ENCODE measurements around the gene STXBP6. TPM values are rescaled to one million over a fixed set of nuclear protein-coding genes. Genes with fewer than 3 reads are reported as not detected.
"Not testable (repeated sequence)": the region's sequence is repeated elsewhere in the genome, so short reads cannot be mapped to it uniquely, and the experiment has no call there.

The STXBP6 gene
- total RNA-seq, 1 donor from 2014 or later, result not detected

DNA sequence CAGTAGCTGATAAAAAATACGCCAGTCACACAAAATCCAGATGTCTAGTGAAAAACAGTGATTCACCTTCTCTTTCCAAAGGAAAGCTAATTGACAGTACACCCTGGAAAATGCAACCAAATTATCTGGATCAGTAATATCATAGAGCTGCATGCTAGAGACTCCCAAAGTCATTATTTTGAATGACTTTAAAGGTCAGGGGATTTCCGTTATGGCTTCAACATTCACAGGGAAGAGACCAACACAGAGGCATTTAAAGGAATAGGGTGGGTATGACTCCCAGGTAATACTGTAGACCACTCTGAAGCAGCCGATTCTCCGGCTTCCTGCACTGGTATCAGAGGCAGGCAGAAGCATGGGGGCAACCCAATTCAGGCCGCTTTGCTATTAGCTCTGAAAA lies 190.4 kb downstream of the STXBP6 start:
- intact Hi-C loops (cut with micrococcal nuclease), result no loop called here

DNA sequence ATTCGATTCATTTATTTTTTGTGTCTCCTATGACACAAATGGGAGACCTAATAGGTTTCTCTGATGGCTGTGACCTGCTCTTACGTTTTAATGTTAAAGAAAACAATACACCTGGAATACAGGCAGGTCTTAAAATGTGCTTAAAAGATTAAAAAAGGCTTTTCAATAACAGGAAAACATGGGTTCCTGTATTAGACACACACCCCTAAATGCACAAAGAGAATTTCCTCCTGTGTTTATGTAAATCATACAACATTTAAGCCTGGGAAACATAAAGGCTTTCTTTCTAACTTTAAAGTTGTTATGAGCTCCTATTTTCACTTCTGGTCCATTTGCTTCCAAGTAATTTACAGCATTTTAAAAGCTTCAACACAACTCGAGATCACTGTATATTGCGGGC lies 191.3 kb downstream of the STXBP6 start:
- intact Hi-C loops (cut with micrococcal nuclease), result no loop called here

DNA sequence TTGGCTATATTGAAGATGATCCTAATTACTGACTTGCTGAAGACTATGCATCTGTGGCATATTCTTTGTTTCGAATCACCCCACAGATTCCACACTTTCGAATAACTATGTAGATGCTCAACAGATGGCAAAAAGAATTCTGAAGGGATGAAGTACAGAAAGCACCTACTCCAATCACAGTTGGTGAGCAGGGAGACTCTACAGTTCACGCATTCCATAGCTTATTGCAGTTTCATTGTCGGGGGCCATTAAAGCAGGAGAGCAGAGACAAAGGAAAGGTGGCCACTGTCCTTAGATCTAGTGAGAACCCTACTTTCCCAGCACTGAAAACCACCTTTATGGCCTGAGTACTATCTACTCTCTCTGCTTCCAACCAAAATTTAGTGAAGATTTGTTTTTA lies 191.9 kb downstream of the STXBP6 start:
- intact Hi-C loops (cut with micrococcal nuclease), result no loop called here

DNA sequence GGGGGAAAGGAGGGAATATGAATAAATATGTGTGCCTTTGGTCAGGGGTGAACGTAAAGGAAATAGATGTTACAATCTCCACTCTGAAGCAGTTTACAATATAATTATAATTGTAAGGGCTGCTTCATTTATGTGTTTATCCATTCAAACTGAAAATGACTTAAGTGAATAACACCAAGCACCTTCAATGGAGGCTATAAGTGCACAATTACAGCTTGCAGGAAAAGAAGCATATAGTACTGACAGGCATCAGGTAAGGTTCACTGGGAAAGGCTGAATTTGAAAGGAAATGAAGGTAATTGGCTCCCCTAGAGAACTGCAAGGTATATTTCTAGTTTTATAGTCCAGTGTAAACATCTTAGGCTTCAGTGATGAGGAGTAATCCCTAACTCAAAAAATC lies 192.7 kb downstream of the STXBP6 start:
- intact Hi-C loops (cut with micrococcal nuclease), result no loop called here

DNA sequence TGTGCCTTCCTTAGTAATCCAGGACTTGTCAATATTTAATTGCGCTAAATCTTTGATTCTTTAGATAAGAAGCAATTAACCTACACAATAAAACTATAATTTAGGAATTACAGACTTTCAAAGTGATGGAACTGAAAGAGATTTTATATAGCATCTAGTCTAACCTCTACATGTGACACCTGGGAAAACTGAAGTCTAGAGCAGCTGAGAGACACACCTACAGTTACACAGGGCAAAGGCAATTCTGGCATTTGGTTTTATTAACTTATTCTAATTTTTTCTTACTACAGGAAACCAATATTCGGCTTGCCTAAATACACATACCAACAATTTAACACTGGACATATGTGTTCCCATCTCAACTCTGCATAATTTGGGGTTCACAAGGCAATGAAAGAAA lies 196.5 kb downstream of the STXBP6 start:
- intact Hi-C loops (cut with micrococcal nuclease), result no loop called here

DNA sequence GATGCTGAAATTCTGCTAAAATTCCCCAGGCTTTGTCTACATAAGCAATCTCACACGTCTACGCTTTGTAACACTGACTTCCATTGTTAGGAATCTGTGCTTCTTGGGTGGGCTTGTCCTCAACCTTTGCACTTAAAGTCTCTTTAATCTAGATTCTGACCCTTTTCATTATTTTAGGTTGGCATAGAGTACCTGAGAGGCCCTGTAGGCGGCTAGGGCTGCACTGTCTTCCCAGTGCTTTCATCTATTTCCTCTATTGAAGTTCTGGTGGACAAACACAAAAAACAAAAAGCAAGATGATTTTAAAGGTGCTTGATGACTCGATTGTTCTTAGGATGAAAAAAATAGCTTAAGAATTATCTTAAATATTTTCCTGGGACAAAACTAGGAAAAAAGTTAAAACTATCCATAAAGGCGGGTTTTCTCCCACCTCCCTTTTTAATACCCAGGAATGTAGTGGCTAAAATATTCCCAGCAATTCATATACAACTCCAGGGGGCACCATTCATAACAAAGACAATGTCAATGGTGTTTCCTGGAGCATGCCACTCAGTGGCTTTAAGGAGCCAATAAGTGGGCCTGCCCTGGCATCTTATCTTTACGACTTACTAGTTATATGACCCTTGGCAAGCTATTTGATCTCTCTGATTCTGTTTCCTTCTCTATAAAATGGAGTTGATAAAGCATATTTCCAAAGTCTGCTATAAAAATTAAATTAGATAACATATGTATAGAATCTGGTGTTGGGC lies 197.5 kb downstream of the STXBP6 start:
- intact Hi-C loops (cut with micrococcal nuclease), result no loop called here

DNA sequence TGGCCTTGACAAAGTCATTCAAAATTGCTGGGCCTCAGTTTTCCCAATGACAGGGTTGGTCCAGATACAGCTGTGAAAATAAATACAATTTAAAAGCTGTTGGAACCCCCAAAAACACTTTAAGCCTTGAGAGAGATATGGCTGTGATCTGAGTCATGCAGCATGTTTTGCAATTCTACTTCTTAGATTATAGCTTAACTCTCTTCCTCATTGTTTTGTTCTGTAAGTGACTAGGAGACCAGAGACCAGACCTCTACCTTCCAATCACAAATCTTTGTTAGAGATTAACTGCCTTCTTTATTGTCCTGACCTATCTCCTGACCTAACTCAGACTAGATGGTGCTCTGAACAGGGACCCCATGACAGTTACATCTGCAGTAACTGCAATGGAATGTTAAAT lies 198.1 kb downstream of the STXBP6 start:
- intact Hi-C loops (cut with micrococcal nuclease), result no loop called here

DNA sequence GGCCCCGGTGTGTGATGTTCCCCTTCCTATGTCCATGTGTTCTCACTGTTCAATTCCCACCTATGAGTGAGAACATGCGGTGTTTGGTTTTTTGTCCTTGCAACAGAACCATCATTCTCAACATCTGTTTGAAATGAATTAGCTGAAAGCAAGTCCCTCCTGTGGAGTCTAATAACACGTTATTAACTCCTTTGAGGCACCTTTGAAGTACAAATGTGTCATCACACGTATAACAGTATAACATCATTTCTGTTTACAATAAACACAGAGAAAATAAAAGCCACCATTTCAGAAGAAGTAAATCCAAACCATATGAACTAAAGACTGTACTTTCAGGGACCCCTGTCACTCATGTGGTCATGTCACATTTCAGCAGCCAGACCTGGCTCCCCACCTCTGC lies 198.5 kb downstream of the STXBP6 start:
- intact Hi-C loops (cut with micrococcal nuclease), result no loop called here

DNA sequence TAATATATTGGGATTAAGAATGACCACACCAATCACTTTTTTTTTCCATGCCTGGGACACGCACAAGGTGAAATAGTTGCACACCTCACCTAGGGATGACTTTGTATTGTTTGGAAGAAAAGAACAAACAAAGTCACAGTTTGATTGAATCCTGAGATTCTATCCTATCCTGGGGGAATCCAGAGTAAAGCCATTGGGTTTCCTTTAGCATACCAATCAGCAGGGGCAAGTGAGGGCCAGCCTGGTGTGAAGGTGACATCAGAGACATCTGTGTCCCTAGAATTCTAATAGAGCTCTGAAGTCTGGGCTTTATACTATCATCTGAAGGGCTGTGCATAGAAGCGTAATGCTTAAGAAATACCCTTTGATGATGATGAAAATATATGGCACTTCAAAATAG lies 199.9 kb downstream of the STXBP6 start:
- intact Hi-C loops (cut with micrococcal nuclease), result no loop called here

DNA sequence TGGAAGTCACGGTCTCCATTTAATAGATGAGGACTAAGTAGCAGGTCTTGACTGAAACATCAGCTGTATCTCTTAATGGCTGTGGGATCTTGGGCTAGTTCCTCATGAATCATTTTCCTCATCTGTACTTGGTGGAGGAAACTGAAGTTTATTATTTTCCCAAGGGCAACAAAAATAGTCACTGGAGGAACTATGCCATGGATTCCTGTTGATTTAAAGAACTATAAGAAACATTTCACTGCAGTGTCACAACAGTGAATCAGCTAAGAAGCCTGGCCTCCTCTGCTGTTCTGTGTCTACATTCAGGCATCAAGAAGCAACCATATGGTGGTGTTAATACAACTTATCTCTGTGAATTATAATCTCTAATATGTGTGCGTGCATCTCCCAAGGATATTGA lies 200.5 kb downstream of the STXBP6 start:
- intact Hi-C loops (cut with micrococcal nuclease), result no loop called here

DNA sequence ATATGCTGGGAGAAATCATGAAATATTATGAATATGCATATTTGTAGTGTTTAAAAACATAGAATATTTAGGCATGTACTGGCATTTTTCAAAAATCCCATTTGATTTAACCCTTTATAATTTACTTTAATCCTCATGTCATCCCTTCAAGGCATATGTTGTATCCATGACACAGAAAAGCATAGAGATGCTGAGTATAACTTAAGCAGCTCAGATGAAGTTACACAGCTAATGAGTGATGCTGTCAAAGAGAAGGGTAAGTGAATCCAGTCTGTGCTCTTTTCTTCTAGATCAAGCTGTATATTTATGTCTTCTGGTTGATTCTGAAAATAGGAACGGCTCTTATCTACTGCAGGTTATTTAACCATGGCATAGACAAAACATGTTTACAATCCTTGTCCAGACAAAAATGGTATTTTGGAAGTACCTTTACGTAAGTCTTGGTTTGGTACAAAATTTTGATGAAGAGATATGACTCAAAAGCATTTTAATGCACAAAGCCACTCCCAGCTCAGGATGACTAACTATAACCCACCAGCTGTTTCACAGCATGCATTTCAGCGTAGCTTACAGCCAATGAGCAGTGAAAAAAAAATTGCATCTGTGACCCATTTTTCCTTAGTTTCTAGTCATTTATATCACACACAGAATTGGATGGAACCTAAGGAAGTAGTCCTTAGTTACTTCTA lies 201.7 kb downstream of the STXBP6 start:
- intact Hi-C loops (cut with micrococcal nuclease), result no loop called here

DNA sequence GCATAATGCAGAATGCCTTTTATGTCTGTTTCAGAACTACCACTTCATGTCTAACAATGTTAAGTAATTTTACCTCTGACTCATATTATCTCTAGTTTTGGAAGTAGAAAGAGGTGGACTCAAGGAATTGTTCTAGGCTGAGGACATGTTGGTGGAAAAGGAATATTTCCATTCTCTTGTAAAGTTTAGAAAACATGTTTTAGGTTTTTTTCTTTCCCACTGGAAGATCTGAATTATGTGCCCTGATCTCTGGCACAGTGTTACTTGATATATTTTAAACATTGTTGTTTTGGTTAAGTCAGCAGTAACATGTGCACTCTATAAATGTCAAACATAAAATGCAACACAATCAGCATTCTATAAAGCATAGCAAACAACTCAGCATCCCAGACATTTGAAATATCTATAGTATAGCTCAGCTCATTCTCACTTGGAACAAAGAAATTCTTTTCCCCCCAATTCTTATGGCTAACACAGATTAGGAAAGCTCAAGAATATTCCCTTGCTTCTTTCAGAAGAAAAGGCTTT lies 202.3 kb downstream of the STXBP6 start:
- intact Hi-C loops (cut with micrococcal nuclease), result no loop called here

DNA sequence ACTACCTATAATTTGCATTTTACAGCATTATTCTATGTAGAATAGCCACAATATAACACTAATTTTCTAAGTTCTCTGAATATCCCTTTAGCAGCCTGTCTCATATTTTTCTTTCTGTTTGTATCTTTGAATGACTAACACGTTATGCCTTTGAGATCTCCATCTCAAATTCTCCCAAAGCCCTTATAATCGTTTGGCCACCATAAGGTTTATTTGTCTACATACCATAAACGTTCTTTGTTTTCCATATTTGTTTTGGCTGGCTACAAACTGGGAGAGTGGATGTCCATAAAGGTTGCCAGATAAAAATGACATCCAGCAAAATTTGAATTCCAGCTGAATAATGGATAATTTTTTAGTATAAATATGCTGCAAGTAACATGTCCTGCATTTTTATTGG lies 203.7 kb downstream of the STXBP6 start:
- intact Hi-C loops (cut with micrococcal nuclease), result no loop called here

DNA sequence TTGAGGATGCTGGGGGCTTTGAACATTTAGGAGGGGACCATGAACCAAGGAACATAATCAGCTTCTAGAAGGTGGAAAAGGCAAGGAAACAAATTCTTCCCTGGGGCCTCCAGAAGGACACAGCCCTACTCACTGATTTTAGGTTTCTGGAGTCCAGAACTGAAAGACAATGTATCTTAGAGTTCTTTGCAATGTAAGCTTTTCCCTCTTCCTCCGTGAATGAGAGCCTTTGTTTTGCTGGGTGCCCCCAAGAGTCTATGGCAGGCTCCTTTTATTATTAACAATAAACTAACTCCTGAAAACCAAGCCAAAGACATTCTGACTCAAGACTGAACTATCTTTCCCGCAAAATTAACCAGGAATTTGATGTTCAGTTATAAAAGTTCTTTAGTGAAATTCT lies 204.1 kb downstream of the STXBP6 start:
- intact Hi-C loops (cut with micrococcal nuclease), result no loop called here

DNA sequence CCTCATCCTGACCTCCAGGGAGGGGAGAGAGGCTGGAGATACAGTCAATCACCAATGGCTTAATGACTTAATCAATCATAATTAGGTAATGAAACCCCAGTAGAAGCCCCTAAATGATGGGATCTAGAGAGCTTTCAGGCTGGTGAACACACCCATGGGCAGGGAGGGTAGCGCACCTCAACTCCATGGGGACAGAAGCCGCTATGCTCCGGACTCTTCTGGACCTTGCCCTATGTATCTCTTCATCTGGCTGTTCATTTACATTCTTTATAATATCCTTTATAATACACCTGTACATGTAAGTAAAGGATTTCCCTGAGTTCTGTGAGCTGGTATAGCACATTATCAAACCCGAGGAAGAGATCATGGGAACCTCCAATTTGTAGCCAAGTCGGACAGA lies 205.9 kb downstream of the STXBP6 start:
- intact Hi-C loops (cut with micrococcal nuclease), result no loop called here

DNA sequence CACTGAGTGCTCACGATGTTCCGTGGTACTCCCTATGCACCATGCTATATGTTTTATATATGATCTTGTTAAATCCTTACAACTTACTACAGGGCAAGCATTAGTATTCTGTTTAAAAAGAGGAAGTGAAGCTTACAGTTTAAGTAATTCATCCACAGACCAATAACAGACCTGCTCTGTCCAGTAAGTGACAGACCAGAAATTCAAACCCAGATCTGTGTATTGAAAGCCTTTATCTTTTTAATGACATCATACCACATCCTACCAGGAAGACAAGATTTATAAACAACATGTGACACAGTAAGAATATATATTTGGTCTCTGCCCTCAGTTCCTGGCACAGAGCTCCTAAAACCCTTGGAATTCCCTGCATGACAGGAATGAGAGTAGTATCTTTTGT lies 206.5 kb downstream of the STXBP6 start:
- intact Hi-C loops (cut with micrococcal nuclease), result no loop called here

DNA sequence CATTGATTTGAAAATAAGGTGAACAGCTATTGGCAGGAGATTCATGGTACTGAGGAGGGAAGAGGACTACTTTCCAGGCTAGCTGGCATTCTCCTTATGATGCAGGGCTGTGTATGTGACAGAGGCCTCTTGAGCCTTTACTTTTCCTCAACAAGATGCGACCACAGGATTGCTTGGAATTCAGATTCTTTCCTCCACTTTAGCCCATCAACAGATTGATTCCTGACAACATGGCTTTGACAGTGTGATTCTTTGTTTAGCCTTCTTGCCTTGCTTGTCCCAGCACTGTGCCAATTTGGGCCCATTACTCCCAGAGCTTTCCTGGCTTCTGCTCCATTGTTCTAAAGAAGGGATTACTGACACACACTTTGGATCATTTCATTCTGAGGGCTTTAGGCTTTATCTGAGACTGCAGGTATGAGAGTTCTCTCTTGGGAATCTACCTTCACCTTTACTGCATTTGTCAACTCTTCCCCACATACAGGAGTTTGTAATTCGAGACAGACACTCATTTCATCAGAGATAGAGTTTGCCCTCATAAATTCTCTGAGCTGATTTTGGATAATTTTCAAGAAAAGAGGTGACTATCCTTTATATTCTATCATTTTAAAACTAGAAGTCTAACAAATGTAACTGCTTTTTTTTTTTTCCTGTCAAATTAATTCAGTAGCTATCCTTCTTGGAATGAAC lies 209.6 kb downstream of the STXBP6 start:
- intact Hi-C loops (cut with micrococcal nuclease), result no loop called here

DNA sequence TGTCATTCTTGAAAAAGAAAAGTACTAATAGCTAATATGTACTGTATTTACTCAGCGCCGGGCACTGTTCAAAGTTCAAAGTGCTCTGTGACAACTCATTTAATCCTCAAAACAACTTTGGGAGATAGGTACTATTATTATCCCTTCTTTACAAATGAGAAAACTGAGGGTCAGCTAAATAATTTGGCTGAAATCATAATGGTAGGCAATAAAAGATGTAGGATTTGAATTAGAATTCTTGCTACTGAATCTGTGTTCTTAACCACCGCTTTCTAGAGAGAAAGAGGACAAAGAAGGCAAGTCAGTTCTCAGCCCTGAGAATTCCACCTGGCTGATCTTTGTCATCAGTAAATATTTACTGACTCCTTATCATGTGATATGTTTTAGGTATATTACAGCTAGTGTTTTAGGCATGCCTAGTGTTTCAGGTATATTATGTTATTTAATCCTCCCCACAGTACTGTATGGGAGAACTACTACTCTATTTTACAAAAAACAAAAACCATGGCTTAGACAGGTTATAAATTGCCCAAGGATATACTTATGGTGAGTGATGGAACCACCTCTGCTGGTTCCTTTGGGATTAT lies 210.2 kb downstream of the STXBP6 start:
- intact Hi-C loops (cut with micrococcal nuclease), result no loop called here

DNA sequence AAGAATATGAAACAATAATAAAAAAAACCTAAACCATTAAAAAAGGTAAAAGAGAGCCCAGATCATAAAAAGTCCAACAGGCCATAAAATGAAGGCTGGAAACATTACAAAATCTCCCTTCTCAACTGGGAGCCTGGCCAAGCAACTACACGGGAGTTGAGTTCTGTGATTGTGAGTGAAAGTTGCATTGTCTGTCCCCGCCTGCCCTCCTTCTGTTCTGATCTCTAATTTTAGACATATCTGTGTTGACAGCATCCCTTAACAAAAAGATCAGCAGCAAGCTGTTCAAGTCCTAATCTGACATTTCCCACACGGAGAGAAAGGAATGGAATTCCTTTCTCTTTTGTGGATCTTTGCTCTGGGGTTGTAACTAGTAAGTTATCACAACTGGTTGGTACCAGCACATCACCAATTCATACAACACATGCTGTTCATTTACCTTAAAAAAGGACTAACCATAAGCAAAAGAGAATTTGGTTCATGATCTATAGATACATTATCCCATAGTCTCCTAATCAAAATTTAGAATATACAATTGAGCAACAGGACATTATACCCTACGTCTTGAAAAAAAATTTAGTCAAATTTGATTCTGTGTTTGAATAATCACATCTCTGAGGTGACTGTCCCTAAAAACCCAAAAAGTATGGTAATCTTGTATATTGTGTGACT lies 210.9 kb downstream of the STXBP6 start:
- intact Hi-C loops (cut with micrococcal nuclease), result no loop called here

DNA sequence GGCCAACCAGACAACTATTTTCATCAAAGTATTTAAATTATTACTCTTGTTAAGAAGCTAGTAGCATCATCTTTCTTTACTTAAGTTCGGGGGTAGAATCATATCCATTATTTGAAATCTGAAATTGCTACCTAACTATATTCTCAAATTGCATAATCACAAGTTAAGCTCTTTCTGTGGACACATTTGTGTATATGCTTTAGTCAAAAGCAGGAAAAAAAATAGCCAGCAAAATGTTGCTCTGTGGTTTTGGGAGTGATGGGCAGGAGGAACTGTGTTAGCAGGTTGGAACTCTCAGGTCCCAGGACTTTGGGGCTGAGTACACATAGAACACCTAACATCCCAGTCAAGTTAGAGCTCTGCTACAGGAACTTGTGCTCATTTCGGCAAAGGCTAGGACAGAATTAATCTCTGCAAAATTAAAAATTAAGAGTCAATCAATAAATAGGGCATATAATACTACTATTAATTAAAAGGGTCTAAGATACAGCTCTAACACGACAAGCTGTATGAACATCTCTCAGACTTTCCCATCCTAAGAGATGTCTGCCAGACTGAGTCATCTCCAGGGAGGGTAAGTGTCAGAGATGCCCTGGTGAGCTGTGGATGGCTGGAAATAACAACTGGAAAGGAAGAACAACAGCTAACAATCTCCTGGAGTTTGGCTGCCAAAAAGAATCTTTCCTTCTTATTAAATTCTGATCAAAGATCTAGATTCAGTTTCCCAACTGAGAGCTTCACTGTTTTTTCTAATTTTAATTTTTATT lies 212.5 kb downstream of the STXBP6 start:
- intact Hi-C loops (cut with micrococcal nuclease), result no loop called here

DNA sequence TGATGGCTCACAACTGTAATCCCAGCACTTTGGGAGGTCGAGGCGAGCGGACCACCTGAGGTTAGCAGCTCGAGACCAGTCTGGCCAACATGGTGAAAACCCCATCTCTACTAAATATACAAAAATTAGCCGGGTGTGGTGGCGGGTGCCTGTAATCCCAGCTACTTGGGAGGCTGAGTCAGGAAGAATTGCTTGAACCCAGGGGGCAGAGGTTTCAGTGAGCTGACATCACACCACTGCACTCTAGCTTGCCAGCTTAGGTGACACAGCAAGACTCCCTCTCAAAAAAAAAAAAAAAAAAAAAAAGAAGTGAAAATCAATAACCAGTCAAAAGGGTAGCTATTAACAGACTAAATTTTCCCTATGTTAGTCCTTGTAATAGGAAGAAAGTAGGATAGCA lies 213.6 kb downstream of the STXBP6 start:
- intact Hi-C loops (cut with micrococcal nuclease), result not testable (repeated sequence)

Data from T-helper 2 cell treated with Interferon-gamma antibody and Interleukin-4, amounts not matched to agents 100 ng/mL and 5 ng/mL, for 36 hours (primary cell).